ENCODE results near the gene LDLRAD3.

LDLRAD3 gene

DNA sequence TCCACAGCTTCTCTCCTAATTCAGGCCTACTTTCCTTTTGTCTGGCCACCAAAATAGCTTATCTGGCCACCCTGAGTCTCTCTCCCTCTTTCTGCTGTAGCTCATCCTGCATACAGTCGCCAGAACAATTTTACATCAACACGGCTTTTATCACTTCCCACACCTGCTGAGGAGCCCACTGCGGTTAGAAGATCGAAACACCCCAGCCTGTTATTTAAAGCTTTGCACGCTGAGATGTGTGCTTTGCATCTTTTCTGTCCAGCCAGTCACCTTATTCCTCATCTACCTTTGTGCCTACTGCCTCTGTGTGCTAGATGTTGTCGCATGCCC lies 249.4 kb downstream of the LDLRAD3 start:
- in situ Hi-C loops (cut with MboI; ENCODE audit: low sequenced_read_pairs), result no loop called here

DNA sequence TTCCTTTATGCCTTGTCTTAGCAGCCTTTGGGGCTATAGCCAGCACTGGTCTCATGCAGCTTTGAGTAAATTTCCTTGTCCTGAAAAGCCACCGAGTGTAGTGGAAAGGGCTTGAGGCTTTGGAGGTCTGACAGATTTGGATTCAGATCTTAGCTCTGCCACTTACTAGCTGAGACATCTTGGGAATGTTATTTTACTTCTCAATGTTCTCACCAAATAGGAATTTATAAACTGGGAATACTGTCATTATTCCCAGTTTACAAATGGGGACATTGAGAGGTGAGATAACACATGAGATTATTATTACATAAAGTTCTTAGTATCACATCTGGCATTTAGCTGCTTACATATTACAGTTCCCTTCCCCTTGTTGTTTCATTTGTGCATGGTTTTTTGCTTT lies 249.9 kb downstream of the LDLRAD3 start:
- in situ Hi-C loops (cut with MboI; ENCODE audit: low sequenced_read_pairs), result no loop called here

DNA sequence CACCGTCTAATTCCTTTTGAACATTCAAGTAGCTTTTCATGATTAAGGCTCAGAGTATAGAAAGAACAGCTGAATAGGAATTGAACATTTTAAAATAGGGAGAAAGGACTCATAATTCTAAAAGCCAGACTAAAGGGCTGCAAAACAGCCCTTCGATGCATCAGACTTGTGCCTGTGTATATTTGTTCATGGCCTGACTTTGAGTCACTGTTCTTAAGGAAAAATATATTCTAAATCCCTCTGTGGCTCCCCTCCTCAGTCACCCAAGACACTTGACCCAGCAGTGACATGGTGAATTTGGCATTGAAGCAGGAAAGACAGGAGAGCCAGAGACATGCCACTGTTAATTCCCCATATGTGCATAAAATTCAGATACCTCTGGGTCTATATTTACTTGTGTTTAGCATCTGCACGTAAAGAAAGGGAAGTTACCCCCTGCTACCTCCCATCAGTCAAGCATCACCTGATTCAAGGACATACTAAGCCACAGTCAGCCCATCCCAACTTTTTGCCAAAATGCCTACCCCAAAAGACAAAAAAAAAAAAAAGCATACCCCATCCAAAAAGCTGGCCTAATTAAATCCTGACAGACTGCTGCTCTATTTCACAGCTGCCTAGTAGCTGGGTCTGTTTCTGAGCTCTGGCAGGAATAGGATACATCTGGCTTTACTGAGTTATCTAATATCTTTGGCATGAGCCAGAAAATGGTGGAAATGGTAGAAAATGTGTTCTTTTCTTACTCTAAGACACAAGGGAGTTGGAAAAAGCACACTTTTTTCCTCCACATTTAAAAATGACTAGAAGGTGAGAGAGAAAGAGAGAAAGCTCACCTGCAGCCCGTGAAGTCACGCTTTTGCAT lies 251.9 kb downstream of the LDLRAD3 start:
- in situ Hi-C loops (cut with MboI; ENCODE audit: low sequenced_read_pairs), result no loop called here

DNA sequence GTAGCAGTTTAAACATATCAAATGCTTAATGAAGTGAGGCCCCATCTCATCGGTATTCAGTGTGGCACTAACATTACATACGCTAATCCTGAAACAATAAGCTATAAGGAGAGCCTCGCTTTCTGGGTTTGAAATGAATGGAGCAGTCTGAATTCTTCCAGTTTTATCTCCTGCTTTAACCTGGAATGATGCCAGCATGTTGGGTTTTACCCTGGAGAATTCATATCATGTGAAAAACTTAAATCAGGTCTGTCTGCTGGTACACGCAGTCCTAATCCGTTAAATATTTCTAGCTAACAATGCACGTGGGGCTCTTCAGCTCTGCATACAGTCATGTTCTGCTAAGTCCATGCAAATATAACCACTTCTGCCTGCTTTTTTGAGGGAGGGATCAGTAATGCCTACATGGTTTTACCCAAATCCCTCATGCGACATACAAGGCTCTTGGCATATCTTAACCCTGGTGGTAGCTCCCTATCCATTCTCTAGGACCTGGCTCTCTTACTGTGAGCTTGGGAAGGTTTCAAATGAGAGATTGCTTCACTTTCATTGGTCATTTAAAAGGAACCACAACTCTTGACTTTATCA lies 252.6 kb downstream of the LDLRAD3 start:
- in situ Hi-C loops (cut with MboI; ENCODE audit: low sequenced_read_pairs), result no loop called here

DNA sequence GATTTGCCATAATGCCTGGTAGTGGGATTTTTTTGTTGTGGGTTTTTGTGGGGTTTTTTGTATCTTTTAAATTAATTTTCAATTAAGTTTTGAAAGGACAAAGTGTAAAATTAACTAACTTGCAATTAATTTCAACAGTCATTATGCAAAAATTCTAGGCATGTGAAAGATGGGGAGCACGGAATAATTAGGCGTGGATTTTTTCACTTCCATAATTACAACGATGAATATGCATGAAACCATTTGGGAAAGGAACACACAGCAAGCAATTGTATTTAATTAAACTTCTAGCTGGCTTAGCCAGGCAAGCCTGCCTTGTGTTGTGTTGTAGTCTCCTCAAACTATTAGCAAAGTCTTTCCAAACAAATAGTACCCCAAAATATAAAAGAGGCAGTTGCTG lies 257.5 kb downstream of the LDLRAD3 start:
- in situ Hi-C loops (cut with MboI; ENCODE audit: low sequenced_read_pairs), result no loop called here

DNA sequence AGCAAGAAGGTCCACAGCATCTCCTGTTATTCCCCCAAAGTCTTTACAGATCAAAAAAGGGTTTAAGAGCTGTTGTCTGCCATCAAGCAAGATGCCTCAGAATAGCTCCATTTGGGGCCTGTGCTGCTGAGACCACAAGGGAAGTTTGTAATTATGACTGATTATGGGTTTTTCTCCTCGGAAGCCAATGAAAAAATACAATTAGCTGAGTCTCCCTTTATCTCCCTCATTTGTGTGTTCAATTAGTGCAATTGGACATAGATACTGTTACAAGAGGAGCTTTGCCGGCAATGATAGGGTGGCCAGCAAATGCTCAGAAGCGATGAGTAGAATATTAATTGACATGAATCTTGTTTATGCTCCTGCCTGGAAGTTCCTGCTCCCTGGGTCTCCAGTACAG lies 261.7 kb downstream of the LDLRAD3 start:
- in situ Hi-C loops (cut with MboI; ENCODE audit: low sequenced_read_pairs), result no loop called here

DNA sequence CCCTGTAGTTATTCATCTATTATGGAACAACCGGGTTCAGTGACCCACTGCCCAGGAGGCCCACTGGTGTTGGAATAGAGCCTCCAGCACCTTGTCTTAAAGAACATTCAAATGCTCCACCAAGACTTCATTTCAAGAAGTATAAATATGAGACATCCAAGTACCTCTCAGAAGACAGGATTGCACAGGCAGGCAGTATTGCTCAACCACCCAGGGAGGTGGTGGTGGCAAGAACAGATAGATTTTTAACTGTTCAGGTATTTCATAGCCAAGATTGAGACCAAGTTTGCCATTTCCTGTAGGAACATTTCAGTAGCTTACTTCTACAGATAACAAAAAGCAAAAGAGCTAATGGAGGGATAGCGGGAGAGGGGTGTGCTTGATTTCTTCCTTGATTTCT lies 266.7 kb downstream of the LDLRAD3 start:
- in situ Hi-C loops (cut with MboI; ENCODE audit: low sequenced_read_pairs), result no loop called here

DNA sequence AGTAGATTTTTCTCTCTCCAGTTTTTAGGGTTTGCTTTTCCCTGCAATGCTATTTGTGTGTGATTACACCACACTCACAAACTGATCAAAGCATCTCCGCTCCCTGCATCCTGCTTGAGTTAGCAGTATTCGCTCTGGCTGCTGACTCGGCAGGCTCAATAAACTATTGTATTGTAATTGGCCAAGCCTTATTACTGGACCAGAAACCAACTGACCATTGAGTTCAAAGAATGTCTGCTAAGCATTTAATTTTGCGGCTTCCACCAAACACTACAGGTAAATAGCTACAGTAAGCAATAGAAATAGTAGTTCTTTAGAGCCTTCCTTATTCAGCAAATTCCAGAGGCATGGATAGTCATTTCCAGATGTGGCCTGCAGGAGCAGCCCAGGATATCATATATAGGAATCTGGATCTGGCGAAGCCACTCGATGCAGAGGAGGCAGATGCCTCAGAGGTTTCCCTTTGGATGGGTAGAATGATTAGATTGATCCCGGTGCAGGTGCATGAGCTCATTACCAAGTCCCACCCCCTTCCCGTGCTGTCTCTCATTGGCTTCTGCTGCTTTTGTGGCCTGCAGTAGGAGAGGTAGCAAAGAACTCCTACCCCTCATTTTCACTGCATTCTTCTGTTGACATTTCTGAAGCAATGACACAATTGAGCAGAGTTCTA lies 268.0 kb downstream of the LDLRAD3 start:
- in situ Hi-C loops (cut with MboI; ENCODE audit: low sequenced_read_pairs), result no loop called here

DNA sequence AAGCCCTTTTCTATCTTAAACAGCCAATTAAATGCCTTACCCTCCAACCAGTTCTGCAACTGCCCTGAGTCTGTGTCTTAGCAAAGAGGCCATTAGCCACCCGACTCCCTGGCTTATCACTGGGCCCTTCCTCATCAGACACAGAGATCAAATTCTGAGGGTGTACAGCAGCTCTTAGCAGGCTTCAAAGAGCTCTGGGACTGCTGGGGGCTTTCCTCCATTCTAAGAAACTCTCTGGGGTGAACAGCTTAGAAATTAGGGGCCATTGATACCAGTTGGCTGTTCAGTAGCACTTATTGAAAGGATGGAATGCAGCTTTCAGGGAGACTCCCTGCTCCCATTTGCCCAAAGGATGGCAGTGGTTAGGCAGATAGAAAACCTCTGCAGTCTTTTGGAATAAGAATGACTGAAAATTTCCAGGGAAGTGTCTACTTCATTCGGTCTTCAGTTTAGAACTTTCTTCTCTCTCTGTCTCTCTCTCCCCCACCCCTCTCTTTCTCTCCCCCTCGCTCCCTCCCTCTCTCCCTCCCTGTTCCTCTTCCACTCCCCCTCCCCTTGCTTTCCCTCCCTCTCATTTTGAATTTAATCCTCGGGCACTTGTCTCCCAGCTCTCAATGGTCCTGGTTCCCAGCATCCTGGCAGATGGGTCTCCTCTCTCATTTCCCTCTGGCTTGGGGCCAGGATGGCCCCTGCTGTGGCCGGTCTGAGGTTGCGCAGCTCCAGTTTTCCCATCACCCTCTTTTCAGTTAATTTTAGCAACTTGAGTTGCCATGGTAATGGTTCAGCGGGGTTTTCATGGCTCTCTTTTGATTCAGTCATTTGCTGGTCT lies 268.9 kb downstream of the LDLRAD3 start:
- in situ Hi-C loops (cut with MboI; ENCODE audit: low sequenced_read_pairs), result no loop called here

DNA sequence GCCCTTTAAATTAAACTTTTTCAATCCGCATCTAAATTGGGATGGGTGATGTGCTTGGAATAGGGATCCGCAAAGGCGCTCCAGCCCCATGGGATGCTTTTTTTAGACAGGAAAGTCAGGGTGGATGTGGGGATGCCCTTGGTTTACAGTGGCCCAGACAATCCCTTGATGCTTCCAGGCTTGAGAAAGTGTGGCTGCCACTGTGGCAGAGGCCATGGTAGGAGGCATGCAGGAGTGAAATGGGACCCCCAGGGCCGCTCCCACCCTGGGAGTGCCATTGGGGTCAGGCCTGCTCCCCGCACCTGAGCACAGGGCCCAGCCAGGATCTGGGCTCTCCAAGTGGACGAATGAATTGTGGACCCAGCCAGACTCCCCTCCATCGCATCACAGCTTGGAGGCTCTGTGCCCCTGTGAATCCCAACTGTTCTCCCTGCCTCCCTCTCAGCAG lies 269.6 kb downstream of the LDLRAD3 start:
- in situ Hi-C loops (cut with MboI; ENCODE audit: low sequenced_read_pairs), result no loop called here

DNA sequence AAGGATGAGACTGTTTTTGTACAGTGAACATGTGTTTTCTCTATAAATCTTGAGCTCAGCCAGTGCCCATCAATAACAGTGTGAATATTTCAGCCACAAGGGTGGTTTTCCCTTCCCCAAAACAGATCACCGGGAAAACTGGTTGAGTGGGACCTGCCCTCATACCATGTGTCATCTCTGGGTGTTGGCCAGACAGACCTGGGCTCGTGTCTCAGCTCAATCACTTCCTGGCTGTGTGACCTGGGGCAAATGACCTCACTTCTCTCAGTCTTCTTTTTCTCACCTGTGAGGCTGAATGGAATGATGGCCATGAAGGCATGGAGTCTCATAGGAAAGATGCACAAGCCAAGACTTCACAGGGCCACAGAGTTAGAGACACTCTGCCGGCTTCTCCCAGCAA lies 270.6 kb downstream of the LDLRAD3 start:
- in situ Hi-C loops (cut with MboI; ENCODE audit: low sequenced_read_pairs), result no loop called here

DNA sequence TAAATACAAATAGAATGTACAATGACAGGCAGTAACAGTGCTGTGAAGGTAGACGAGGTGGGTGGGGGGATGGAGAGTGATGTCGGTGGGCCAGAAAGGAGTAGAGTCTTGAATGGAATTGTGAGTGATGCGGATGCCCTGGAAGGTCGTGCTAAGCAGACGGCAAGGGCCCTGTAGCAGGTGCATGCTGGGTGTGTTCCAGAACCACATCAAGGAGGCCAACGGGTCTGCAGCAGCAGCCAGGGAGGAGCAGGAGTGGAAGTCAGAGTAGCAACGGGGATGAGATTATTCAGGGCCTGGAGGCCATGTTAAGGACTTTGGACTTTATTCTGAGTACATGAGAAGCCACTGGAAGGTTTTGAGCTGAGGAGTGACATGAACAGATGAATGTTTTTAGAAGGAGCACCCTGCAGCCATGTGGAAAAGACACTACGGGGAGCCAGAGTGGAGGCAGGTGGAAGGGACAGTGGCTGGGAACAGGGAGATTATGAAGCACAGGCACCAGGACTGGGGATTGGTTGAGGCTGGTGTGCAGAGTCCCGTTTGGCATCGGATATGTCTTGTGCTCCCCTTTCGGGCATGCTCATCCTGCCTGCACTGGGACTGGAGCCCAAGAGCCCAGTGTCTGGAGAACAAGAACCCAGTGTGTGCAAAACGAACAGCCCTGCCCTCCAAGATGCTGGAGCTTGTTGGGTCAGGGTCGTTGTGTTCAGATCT lies 271.3 kb downstream of the LDLRAD3 start:
- in situ Hi-C loops (cut with MboI; ENCODE audit: low sequenced_read_pairs), result no loop called here

DNA sequence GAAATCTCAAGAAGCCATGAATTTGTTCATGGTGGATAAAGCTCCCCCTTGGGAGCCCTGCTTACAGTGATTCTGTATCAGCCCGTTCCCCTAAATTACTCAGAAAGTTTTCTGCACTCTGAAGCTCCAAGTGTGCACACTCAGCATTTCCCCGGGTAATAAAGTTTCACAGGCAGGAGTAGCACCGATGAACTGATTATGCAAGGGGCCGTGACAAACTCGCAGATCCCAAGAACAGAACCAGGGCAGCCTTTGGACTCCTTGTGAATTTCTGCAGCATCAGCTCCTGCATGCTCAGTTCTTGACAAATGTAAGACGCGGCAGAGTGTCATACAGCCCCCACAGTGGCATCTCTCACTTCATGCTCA lies 271.8 kb downstream of the LDLRAD3 start:
- in situ Hi-C loops (cut with MboI; ENCODE audit: low sequenced_read_pairs), result no loop called here

DNA sequence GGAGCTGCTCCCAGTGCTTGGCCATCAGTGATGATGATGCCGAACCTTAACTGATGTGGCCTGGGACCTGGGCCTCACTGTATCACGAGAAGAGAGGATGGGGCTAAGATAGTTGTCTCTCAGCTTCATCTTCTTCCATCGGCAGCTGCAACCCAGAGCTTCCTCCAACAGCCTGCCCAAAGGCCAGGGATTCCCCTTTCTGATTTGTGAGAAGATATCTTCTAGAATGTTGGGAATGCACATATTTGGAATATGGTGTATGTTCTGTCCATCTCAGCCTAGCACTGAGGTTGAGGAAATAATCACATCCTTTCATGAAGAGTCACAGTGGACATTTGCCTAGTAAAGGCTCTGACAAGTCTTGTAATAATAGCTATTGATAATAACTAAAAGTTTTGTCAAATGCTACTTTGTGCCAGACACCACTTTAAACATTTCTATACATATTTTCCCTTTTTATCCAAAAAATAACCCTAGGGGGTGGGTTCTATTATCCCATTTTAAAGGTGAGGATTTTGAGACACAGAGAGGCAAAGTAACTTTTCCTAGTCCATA lies 272.3 kb downstream of the LDLRAD3 start:
- in situ Hi-C loops (cut with MboI; ENCODE audit: low sequenced_read_pairs), result no loop called here

DNA sequence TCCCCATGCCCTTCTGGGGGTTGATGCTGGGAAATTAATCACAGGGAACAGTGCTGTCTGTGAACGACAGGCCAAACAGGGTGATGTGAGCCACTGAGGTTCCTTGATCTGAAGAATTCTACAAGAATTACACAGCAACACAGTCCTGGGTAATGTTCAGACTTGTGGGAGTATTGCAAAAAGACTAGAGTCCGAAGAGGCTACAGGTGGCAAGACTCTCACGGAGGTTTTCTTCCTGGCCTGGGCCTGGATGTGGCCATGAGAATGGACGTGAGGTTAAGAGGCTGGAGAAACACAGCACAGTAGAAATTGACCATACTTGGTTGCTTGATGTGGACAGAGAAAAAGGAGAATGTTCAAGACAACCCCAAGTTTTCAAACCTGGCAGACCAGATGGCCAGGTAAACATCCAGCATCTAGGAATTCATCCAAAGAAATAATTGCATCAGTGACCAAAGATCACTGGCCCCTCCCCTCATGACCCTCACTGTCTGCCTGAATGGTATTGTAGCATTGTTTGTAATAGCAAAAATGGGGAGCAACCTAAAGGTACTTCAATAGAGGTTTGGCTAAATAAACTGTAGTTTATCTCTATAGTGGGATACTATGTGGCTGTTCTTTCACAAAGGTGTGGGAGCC lies 274.5 kb downstream of the LDLRAD3 start:
- in situ Hi-C loops (cut with MboI; ENCODE audit: low sequenced_read_pairs), result no loop called here

DNA sequence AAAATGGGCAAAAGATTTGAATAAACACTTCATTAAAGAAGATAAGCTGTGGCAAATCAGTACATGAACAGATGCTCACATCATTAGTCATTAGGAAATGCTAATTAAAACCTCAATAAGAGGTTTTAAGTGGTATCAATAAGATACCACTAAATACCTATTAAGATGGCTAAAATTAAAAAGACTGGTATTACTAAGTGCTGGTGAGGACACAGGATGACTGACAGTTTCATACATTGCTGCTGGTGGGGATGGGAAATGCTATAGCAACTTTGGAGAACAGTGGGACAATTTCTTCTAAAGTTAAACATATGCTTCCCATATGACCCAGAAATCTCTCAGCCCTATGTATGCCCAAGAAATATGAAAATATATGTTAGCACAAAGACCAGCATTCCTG lies 276.1 kb downstream of the LDLRAD3 start:
- in situ Hi-C loops (cut with MboI; ENCODE audit: low sequenced_read_pairs), result no loop called here

DNA sequence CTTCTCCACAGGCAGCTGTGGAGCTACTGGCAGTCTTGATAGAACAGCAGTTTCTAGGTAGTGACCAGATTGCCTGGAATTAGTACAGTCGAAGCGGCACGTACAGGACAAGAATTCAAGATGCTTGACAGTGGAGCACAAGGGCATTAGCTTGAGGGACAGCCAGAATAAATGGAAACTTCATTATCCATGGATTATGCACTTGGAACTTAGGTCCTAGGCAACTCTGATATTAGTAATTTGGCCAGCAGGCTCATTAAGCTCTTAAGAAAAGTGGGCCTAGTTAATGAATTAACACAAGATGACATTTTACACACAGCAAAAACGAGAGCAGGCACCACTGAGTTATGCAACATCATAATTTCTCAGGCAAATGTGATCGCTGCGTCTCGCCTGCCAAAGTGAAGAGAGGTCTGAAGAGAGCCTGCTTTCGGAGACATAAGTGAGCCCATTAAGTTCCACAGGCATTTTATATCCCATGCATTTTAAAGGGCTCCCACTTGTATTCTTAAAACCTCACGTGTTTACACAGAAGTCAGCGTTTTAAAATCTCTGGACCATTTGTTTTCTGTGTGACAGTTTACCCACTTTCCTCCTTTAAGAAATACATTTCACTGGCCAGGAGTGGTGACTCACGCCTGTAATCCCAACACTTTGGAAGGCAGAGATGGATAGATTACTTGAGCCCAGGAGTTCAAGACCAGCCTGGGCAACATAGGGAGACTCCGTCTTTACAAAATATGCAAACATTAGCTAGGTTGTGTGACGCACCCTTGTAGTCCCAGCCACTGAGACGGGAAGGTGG lies 279.2 kb downstream of the LDLRAD3 start:
- in situ Hi-C loops (cut with MboI; ENCODE audit: low sequenced_read_pairs), result no loop called here

DNA sequence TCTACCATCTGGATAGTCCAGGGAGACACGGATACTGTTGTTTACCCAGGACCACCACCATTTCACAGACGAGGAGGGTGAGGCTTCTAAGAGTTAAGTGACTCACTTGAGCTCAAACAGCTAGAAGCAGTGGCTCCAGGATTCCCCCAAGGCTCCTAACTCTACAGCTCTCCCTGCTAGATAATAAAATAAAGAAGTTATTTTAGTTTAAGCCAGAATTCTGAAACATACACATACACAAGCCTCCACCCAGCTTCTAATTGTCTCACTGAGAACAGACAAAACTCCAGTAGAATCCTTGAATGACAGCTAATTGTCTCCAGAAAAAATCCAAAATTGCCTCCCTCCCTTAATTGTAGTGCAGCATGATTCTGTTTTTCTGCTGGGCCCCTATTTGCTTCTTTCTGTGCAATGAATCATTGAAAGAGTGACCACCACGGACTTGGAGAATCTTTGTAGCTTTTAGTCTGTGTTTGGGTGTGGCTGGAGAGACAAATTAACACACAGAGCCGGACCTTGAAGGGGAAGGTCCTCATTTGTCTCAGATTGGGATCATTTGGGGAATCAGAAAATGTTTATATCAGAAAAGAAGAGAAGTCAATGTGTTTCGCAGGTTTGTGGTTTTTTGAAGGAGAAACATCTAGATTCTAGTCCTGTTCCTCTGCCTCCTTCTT lies 280.5 kb downstream of the LDLRAD3 start:
- in situ Hi-C loops (cut with MboI; ENCODE audit: low sequenced_read_pairs), result no loop called here

DNA sequence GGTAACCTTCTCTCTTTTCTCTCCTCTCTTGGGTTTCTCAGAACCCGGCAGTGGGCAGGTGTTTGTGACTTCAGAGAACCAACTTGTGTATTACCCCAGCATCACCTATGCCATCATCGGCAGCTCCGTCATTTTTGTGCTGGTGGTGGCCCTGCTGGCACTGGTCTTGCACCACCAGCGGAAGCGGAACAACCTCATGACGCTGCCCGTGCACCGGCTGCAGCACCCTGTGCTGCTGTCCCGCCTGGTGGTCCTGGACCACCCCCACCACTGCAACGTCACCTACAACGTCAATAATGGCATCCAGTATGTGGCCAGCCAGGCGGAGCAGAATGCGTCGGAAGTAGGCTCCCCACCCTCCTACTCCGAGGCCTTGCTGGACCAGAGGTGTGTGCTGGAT lies 283.2 kb downstream of the LDLRAD3 start:
- in situ Hi-C loops (cut with MboI; ENCODE audit: low sequenced_read_pairs), result no loop called here

Measured in HL-60/S4 treated with phorbol 12-myristate 13-acetate at 8.2 ng/mL for 4 days and 3 days (cell line).